Choroid plexus epithelial cell (primary cell): ENCODE results near the gene PPP2R5C.

Experiments used
- DNase-seq: peaks from one replicate; pipeline ENCODE4 v3.0.0-alpha.2; 2010; ENCODE audit warnings: low read depth
- H3K4me3 ChIP-seq: 2 replicates; pipeline ENCODE4 v1.5.1; 2011; ENCODE audit warnings: low read depth, mild to moderate bottlenecking, control low read depth, low read length, moderate library complexity
- CTCF ChIP-seq: conservative IDR thresholded peaks from 2 replicates; pipeline ENCODE4 v1.5.1; 2011; ENCODE audit warnings: low read depth, mild to moderate bottlenecking, control low read depth, inconsistent platforms, low read length, moderate library complexity

Gene PPP2R5C

GRCh38 chr14:101877766-101878165 is 116.3 kb downstream of the PPP2R5C start:
- no peak overlapping the region for H3K4me3 ChIP-seq
- no peak for TF ChIP-seq CTCF

GRCh38 chr14:101878211-101878821 is 116.8 kb downstream of the PPP2R5C start:
- no peak overlapping the region for H3K4me3 ChIP-seq
- no peak for DNase-seq
- TF ChIP-seq CTCF = no peak

More at GRCh38 chr14:101877766-101878165, 116.3 kb downstream of the PPP2R5C start:
- no peak for DNase-seq

- TF ChIP-seq CTCF = no peak
- no peak for DNase-seq
- no peak overlapping the region for H3K4me3 ChIP-seq
These were observed 117.5 kb downstream of the PPP2R5C start for GRCh38 chr14:101878822-101879528.

- TF ChIP-seq CTCF = no peak
- H3K4me3 ChIP-seq = no peak overlapping the region
- no peak for DNase-seq
These were observed 118.2 kb downstream of the PPP2R5C start for GRCh38 chr14:101879529-101880336.

- no peak overlapping the region for H3K4me3 ChIP-seq
- no peak for TF ChIP-seq CTCF
- no peak for DNase-seq
These were observed 119.9 kb downstream of the PPP2R5C start for GRCh38 chr14:101881426-101881825.

GRCh38 chr14:101882141-101882935 is 120.8 kb downstream of the PPP2R5C start:
- no peak for TF ChIP-seq CTCF
- DNase-seq = no peak
- no peak overlapping the region for H3K4me3 ChIP-seq
